Type B pancreatic cell (in vitro differentiated cells): ENCODE results near the gene FFAR4. TPM values are rescaled to one million over a fixed set of nuclear protein-coding genes. Genes with fewer than 3 reads are reported as not detected.
A peak's percentile ranks its signal among the peaks of the same experiment; 100 is the strongest.

Experiments
- DNase-seq: peaks from one replicate; pipeline ENCODE4 v3.0.0; 2021; ENCODE audit warnings: mixed read lengths; ENCODE audit not compliant: unreplicated experiment; ENCODE audit errors: extremely low spot score
- H3K27ac Mint-ChIP-seq: 2 replicates; pipeline ENCODE4 v1.8.0; 2021; ENCODE audit warnings: mild to moderate bottlenecking, mixed read lengths
- H3K27me3 Mint-ChIP-seq: 2 replicates; pipeline ENCODE4 v1.8.0; 2021; ENCODE audit warnings: mixed read lengths
- H3K36me3 Mint-ChIP-seq: 2 replicates; pipeline ENCODE4 v1.8.0; 2021; ENCODE audit warnings: mixed read lengths
- H3K4me1 Mint-ChIP-seq: one replicate; pipeline ENCODE4 v1.8.0; 2021; ENCODE audit warnings: mixed read lengths; ENCODE audit not compliant: unreplicated experiment
- H3K4me3 Mint-ChIP-seq: 2 replicates; pipeline ENCODE4 v1.8.0; 2021; ENCODE audit warnings: mild to moderate bottlenecking, mixed read lengths
- H3K9me3 Mint-ChIP-seq: 2 replicates; pipeline ENCODE4 v1.8.0; 2021; ENCODE audit warnings: mixed read lengths
- total RNA-seq: library from RNA; stranded (reverse); gene quantifications from 2 replicates; pipeline ENCODE4 v1.2.1, GENCODE V29; 2021; ENCODE audit warnings: low replicate concordance
- TF ChIP-seq, protein P1 (sequence below): fragments of 200-600 bp; sonication (generic); conservative IDR thresholded peaks from 2 replicates; pipeline ENCODE4 v1.5.0; 2021; ENCODE audit warnings: antibody characterized with exemption, mild to moderate bottlenecking

FFAR4 gene
- total RNA-seq, 1 donor from 2014 or later, result 0.70 TPM

DNA sequence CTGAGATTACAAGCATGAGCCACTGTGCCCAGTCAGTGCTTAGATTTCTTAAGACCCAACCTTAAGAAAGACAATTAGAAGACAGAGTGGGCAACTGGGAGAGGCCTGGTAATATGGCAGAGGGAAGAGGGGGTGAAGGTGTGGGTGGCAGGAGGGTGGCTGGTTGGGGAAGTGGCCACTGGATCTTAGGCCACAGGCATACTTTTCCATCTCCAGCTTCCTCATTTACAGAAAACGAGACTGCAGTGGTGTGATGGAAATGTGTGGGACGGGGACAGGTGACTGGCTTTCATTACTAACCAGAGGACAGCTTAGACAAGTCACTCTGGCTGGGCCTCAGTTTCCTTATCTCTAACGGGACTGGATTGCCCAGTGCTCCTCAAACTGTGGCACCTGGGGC lies 1.0 kb upstream of the FFAR4 start:
- no peaks in the 10 kb centered on the region for H3K36me3 Mint-ChIP-seq
- H3K4me1 Mint-ChIP-seq, result peaks cover 12% of the 10 kb centered on the region
- H3K27ac Mint-ChIP-seq, result no peak overlapping the region
- no peak for DNase-seq
- H3K9me3 Mint-ChIP-seq, result no peaks in the 10 kb centered on the region
- H3K4me3 Mint-ChIP-seq, result no peak overlapping the region
- TF ChIP-seq, protein P1, sequence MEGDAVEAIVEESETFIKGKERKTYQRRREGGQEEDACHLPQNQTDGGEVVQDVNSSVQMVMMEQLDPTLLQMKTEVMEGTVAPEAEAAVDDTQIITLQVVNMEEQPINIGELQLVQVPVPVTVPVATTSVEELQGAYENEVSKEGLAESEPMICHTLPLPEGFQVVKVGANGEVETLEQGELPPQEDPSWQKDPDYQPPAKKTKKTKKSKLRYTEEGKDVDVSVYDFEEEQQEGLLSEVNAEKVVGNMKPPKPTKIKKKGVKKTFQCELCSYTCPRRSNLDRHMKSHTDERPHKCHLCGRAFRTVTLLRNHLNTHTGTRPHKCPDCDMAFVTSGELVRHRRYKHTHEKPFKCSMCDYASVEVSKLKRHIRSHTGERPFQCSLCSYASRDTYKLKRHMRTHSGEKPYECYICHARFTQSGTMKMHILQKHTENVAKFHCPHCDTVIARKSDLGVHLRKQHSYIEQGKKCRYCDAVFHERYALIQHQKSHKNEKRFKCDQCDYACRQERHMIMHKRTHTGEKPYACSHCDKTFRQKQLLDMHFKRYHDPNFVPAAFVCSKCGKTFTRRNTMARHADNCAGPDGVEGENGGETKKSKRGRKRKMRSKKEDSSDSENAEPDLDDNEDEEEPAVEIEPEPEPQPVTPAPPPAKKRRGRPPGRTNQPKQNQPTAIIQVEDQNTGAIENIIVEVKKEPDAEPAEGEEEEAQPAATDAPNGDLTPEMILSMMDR, result no peak
- H3K27me3 Mint-ChIP-seq, result peaks cover 68% of the 10 kb centered on the region

DNA sequence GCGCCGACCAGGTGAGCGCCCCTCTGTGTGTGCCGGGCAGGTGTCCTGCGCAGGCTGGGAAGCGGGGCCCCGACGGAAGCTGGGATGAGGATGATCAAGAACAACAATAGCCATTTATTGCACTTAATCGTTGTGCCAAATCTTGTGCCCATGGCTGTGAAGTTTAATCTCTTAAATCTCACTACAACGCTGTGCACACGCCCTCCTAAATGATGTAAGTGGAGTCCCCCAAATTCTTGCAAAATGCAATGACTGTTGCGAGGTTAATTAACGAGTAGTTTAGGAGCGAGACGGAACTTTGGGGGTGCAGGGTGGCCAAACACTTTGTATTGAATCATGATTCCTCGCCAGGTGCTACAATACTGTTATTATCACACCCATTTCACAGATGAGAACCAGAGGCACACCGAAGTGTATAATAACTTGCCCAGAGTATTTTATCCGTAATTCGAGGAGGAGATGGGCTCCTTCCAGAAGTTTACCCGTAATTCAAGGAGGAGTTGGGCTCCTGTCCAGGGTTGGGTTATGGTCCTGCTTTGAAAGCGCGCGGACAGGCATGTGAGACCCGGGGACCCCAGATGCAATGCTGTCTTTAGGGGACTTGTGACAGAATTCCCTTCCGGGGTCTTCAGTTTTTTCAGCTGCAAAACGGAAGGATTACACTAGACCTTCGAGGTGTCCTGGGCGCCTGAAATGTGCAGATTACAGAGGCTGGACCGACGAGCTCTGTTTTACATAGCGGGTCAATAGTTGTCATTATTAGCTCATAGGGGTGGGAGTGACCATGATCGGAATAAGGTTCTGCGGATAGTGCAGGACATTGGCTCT lies 1.0 kb downstream of the FFAR4 start:
- H3K36me3 Mint-ChIP-seq, result no peaks in the 10 kb centered on the region
- H3K9me3 Mint-ChIP-seq, result no peaks in the 10 kb centered on the region

DNA sequence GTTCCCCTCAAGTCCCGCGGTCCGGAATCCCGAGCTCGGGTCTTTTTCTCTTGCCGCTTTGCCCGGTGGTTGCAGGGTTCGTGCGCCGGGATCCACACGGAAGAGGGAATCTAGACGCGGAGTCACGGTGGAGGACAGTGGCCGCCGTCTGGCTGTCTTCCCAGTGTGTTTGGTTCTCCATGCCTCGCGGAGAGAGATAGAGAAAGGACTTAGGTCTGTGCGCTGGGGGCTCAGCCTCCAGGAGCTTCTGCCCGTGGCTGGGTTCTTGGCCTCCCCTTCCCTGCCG lies 1.6 kb downstream of the FFAR4 start:
- no peaks in the 10 kb centered on the region for H3K36me3 Mint-ChIP-seq
- no peaks in the 10 kb centered on the region for H3K9me3 Mint-ChIP-seq
- peaks cover 14% of the 10 kb centered on the region for H3K4me1 Mint-ChIP-seq
- no peak overlapping the region for H3K27ac Mint-ChIP-seq
- TF ChIP-seq, protein P1, result no peak
- no peak for DNase-seq
- H3K4me3 Mint-ChIP-seq, result peak overlapping the region; percentile 87
- H3K27me3 Mint-ChIP-seq, result peaks cover 85% of the 10 kb centered on the region

More for the DNA sequence above, 1.0 kb downstream of the FFAR4 start:
- Mint-ChIP-seq H3K27ac (no peak overlapping the region), H3K27me3 (peaks cover 82% of the 10 kb centered on the region), H3K4me3 (peak overlapping the region; percentile 87), H3K4me1 (peaks cover 12% of the 10 kb centered on the region)
- no peak for DNase-seq
- TF ChIP-seq, protein P1, result no peak

DNA sequence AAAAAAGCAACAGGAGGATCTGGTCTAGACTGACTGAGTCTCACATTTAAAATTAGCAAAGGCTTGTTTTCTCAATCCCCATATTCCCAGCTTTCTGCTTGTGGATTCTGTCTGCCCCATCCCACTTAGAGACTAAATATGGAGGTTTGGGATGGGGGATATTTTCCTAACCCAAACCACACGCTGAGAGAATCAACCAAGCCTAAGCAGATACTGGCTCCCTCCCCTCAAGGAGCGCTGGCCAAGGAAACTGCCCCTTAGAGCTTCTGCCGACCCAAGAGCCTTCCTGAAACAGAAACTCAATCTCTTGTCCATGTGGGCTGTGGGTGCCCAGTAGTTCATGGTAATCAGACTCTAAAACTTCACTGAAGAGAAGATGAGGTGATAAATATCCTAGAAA lies 3.9 kb downstream of the FFAR4 start:
- Mint-ChIP-seq H3K36me3 (no peaks in the 10 kb centered on the region), H3K4me1 (peaks cover 20% of the 10 kb centered on the region), H3K27ac (no peak overlapping the region), H3K4me3 (no peak overlapping the region), H3K27me3 (peaks cover 85% of the 10 kb centered on the region), H3K9me3 (no peaks in the 10 kb centered on the region)
- no peak for DNase-seq
- TF ChIP-seq, protein P1, result no peak

DNA sequence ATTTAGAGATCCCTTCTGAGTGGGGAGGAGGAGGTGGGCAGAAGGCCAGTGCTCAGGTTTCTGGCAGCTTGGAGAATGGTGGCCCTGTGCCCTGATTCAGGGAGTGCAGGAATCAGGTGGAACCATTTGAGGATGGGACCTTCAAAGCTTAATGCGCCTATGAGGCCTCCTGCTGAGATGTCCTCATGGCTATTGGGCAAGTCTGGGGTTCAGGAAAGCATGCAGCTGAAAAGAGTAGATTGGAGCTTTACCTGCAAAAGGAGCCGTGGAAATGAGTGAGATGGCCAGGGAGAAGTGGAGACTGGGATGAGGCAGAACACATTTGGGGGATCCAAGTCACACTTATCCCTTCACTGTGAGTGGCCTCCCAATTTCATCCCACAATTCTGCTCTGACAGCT lies 6.1 kb downstream of the FFAR4 start:
- Mint-ChIP-seq H3K36me3 (no peaks in the 10 kb centered on the region), H3K4me1 (peaks cover 9% of the 10 kb centered on the region), H3K9me3 (no peaks in the 10 kb centered on the region), H3K27me3 (peaks cover 66% of the 10 kb centered on the region), H3K27ac (no peak overlapping the region), H3K4me3 (no peak overlapping the region)
- TF ChIP-seq, protein P1, result no peak
- no peak for DNase-seq
